CD4-positive, alpha-beta T cell treated with Interleukin-15 for 4 hours (primary cell): ENCODE results near the gene GLDN.

ENCODE experiments used
- DNase-seq: peaks from one replicate; pipeline ENCODE4 v3.0.0-alpha.2; 2020; ENCODE audit warnings: low spot score

GLDN gene

GRCh38 chr15:51322621-51323296, 18.7 kb upstream of the GLDN start:
- no peak for DNase-seq

DNA sequence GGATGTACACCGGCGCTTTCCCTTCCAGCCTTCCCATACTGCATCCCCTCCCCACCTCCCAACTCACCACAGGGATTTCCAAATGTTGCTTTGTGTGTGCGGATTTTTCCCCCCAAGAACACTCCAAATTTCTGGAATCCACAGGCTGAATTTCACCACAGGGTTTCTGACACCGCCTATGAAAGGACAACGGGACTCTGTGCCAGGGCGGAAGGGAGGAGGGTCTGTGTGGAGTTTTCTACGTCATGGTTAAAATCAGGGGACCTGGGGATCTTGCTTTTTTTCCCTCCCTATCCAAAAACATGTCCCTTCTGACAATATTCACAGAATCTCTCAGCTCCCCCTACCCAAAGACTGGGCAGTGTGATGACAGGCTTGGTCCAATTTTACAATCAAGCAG, 17.7 kb upstream of the GLDN start:
- DNase-seq = no peak

GRCh38 chr15:51325167-51325566, 16.3 kb upstream of the GLDN start:
- DNase-seq = no peak

- no peak for DNase-seq
Measured at GRCh38 chr15:51327081-51327480, 14.4 kb upstream of the GLDN start.

DNA sequence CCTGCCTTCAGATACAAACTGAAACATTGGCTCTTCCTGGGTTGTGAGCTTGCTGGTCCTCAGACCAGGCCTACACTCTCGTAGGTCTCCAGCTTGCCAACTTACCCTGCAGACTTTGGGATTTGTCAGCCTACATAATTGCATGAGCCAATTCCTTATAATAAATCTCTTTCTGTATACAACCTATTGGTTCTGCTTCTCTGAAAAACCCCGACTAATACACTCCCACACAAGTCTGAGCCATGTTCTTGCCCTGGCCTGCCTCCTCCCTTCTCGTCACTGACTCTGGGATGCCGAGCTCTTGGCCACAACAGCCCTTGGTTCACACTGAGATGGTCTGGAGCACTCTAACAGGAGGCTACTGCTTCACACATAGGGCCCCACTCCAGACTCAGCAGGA, 12.5 kb upstream of the GLDN start:
- DNase-seq = no peak

DNA sequence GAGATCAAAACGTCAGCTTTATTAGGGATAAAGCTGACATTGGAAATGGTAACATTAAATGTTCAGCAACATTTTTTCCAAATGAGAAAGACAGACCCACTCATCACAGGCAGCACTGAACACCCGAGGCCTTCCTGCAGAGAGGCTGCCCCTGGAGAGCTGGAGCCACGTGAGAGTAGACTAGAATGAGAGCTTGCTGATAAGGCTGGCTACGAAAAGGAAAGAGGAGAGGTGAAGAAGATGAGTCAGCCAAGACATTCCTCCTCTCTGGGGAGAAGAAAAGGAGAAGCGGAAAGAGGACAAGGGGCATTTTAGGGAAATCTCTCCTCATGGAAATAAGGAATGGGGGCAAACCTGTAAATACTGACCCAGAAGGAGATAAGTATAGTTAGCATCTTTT, 10.3 kb upstream of the GLDN start:
- DNase-seq = no peak

GRCh38 chr15:51332206-51333147, 9.0 kb upstream of the GLDN start:
- no peak for DNase-seq

DNA sequence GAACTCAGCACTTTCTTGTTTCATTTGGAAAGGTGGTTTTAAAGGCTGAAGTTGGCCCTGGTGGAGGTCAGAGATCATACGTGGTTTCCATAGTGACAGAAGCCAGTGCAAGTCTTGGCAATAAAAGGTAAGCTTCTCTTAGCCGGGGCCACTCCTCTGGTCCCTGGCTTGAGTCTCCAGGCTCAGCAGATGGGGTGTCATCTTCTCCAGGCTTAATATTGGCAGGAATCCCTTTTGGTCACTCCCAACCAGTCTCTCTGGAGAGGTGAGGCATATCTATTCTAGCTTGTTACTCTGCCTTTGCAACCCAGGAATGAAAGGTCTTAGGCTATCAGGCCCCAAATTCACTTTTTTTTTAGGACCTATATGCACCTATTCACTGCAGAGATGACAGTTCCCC, 7.9 kb upstream of the GLDN start:
- no peak for DNase-seq

GRCh38 chr15:51334011-51334451, 7.4 kb upstream of the GLDN start:
- no peak for DNase-seq

DNA sequence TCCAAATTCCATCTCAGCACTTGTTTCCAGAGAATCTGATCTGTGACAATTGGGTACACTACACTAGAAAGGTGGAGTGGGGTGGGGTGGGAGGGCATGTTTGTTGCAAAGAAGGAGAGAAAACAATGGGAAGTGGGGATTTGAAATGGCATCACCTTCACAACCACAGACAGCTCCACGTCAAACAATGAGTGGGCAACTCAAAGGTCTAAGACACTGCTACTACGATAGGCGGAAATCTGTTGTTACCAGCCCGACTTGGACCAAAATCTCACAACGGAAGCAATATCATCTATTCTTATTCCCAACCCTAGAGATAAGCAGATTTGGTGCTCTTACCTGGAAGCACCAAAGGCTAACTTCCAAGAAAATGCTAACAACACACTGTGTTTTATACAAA, 6.4 kb upstream of the GLDN start:
- no peak for DNase-seq

DNA sequence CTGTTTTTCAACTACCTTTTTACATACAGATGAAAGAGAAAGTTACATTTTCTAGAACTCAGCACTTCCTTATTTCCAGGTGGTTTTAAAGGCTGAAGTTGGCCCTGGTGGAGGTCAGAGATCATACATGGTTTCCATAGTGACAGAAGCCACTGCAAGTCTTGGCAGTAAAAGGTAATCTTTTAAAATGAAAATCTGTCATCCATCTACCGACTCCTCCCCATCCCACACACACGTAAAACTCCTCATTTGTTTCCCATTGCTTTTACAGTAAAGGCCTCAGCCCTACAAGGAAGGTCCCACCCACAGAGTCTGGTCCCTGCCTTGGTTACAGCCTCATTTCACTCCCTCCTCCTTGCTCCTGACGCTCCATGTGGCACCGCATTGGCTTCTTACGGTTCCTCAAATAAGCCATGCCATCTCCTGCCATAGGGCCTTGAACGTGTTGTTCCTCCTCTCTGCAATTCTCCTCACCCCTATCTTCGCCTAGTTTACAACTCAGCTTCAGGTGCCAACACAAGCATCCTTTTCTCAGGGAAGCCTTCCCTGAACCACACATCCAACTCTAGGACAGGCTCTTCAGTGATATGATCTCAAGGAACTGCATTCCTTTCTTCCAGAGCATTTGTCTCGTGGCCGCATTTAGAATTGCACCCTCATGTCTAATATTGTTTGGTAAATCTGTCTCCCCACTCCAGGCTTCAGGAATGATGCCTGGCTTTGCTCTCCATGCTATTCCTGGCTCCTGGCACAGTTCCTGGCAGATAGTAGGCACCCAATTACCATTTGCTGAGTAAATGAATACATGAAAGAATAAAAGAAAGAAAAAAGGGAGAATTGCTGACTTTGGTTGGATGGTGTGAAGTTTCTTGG, 5.7 kb upstream of the GLDN start:
- DNase-seq = no peak

GRCh38 chr15:51338496-51338895, 3.0 kb upstream of the GLDN start, which contains the start of gene CYP19A1:
TSS of gene CYP19A1 (minus strand) at chr15:51338596. CDS start at chr15:51242912, 95,684 bp downstream.
- no peak for DNase-seq

DNA sequence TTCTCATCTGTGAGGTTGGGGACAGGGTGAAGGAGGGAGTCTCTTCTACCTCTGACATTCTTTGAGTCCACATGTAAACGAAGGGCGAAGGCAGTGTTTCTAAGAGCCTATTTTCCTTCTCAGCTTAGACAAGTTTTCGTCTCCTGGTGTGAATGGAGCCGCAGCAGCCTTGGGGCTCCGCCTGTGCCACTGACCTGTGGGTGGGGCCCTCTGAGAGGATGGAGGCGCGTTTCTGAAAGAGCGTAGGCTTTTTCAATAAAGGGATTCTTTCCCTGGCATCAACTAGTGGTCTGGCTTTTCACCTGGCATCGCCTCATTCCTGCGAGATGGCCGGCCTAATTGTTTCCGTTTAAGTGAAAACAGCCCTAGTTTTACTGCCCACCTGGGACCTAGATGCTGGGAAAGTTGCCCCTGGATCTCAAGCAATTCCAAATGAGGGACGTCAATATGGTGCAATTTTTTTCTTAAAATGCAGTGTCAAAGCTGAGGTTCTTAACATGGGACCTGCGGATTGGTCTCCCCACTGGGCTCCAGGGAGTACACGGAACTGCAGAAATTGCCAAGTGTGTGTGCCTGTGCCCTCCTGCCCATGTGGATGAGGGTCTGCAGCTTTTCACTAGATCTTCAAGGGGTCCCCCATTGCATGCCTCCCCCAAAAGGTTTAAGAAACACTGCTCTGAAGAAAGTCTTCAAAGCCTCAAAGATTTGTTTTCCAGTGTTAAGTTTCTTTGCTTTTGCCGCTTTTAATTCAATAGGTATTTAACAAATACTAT, 958 bp downstream of the GLDN start:
- DNase-seq = no peak

DNA sequence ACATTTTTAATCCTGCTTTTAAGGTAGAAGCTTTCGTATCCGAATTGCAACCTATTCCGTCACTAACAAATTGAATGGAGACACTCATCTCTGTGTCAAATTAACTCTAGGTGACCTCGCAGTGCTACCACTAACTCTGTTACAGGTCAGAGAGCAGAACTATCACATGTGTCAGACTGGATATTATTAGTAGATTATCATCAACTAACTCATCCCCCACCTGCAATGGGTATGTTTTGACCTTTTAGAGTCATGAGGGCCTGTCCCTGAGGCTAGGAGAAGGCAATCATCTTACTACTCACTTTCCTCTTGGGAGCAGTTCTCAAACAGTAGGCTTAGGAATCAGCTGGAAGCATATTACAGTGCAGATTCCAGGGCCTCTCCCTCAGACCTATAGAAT, 2.0 kb downstream of the GLDN start:
- no peak for DNase-seq

DNA sequence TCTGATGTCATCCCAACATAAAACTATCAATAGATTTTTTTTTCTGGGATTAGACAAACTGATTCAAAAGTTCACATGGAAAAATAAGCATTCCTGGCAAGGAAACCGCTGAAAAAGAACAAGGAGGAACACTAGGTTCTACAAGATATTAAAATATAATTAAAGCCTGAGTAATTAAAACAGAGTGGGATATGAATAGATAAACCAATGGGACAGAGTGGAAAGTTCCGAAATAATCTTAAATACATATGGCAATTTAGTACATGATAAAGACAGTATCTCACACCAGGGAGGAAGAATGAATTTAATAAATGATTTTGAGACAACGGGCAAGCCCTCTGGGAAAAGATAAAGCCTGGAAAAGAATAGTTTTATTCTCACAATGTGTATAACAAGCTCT, 4.7 kb downstream of the GLDN start:
- DNase-seq = no peak

DNA sequence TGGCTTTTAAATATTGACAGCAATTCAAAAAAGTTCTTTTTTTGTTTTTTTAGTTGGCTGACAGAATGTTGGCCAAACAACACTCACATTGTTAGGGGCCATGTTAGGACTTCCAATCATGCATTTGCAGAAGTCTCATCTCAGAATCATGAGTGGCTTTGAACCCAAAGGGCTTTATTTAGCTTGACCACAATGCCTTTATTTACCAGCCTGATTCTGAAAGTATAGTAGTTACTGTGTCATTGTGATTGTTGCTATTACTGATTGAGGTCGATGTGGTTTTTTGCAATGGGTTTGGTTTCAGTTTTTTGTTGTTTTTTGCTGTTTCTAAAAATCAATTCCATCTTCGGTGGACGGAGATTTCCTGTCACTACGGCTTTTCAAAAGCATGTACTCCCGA, 7.2 kb downstream of the GLDN start:
- DNase-seq = no peak

DNA sequence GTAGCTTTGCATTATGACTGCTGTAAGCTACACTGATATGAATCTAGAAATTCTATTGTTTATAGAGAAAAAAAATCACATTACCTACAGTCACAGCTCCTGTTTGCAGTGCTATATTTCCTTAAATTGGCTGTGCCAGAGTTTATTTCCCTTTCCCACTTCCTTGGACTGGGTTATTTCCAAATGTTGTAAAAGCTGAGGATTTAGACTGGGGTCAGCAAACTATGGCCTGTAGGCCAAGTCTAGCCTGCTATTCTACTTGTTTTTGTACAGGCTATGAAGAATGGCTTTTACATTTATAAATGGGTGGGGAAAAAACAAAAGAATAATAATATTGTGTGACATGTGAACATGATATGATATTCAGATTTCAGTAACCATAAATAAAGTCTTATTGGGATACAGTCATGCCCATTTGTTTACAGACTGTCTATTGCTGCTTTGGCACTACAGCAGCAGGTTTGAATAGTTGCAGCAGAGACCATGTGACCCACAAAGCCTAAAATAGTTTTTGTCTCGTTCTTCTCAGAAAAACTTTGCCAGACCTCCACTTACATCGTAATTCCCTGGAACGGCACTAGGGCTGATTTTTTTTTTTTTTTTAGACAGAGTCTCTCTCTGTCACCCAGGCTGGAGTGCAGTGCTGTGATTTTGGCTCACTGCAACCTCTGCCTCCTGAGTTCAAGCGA, 7.8 kb downstream of the GLDN start:
- no peak for DNase-seq

DNA sequence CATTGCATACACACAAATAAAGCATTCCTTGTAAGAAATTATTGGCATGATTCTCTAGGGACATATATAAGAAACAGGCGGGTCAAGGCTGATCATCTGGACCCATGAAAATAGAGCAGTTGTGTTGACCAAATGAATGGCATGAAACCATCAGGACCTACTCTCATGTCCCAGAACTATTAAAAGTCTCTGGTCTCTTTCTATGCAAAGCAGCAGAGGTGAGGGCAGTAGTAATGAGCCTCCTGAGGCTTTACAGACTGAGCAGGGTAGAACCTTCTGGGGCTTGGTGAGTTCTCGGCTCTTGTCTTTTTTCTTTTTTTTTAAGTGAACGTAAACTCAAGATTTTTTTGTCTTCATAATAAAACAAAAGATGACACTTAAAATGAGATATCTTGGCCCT, 9.3 kb downstream of the GLDN start:
- no peak for DNase-seq

GRCh38 chr15:51353976-51354375, 12.5 kb downstream of the GLDN start:
- no peak for DNase-seq

- no peak for DNase-seq
Measured at GRCh38 chr15:51355096-51355495, 13.6 kb downstream of the GLDN start.

- no peak for DNase-seq
Measured at GRCh38 chr15:51356147-51356546, 14.7 kb downstream of the GLDN start.
